ENCODE data around the gene NACC1.

NACC1 gene

GRCh38 chr19:13117772-13118423, at the start of gene NACC1:
NACC1 (plus strand) TSS chr19:13118264; CDS start chr19:13135208, 16,944 bp downstream.
- in situ Hi-C loops (cut with HindIII; ENCODE audit: low sequenced_read_pairs): no loop called here

DNA sequence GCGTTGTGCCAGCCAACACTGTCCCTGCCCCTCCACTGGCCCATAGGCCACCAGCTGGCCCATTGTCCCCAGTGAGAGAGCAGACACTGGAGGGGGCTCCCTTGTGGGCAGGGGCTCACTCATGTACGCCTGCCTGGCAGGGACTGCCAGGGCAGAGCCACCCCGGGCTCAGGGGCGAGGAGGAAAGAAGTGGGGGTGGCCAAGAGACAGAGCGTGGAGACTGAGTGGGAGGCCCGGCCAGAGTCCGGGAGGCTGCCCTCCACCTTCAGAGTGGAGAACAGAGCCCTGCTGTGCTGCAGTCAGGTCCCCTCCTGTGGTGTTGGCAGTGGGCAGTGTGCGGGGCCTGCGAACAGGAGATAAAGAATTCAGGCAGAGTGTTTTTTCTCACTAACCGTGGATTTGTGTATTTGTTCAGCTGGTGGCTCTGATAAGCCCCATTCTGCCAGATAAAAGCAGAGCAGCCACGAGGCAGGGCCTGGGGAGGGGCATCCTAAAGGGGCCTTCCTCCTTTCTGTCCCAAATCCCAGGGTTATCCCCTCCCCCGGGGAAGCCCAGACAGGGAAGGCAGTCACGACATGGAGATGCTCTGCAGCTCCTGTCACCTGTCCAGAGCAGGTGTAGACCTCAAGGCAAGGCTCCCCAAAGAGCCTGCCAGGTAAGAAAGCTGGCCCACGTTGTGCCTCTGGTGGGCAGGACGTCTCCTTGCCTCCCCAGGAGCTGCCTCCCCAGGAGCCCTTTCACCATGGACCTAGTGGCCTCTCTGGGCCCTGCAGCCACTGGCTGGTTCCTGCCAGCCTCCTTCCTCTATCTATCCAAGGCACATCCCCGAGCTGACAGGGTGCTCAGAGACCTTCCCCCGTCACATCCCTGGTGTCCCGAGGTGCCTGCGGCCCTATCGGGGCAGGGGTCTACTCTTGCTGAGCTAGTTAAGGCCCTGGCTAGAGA, 48.4 kb upstream of the NACC1 start:
- in situ Hi-C loops (cut with HindIII; ENCODE audit: low sequenced_read_pairs): no loop called here

GRCh38 chr19:13070425-13071140, 47.5 kb upstream of the NACC1 start:
- in situ Hi-C loops (cut with HindIII; ENCODE audit: low sequenced_read_pairs): no loop called here

GRCh38 chr19:13071444-13072187, 46.4 kb upstream of the NACC1 start:
- in situ Hi-C loops (cut with HindIII; ENCODE audit: low sequenced_read_pairs): no loop called here

GRCh38 chr19:13072188-13072908, 45.7 kb upstream of the NACC1 start:
- in situ Hi-C loops (cut with HindIII; ENCODE audit: low sequenced_read_pairs): no loop called here

DNA sequence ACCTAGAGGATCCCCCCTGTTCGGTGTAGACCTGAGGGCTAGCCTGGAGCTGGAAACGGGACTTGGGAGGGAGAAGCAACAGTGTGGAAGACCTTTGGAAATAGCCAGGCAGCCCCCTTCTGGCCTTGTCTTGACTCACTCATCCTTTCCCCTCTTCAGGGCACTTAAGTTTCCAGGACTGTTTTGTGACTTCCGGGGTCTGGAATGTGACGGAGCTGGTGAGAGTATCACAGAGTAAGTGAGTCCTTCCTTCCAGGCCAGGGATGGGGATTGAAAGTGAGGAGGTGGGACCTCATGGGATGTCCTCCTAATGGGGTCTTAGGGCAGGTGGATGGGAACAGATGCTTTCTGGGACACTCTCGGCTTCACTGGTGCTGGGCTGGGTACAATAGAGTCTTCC, 44.8 kb upstream of the NACC1 start:
- in situ Hi-C loops (cut with HindIII; ENCODE audit: low sequenced_read_pairs): no loop called here

DNA sequence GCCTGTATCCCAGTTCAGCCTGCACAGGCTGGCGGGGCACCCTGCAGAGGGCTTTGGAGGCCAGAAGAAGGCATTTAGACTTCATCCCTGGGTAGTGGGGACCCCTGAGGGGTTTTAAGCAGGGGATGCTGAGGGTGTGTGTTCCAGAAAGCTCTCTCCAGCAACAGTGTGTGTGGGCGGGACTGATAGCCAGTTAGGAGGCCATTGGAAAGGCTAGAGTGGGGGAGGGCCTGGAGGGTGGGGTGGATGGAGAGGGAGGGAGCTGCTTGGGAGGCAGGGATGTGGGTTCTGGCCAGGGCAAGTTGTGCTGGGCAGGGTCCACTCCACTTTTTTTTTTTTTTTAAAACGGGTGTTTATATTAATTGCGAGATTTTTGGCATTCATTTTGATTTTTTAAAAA, 43.7 kb upstream of the NACC1 start:
- in situ Hi-C loops (cut with HindIII; ENCODE audit: low sequenced_read_pairs): no loop called here

GRCh38 chr19:13076320-13076719, 41.7 kb upstream of the NACC1 start:
- in situ Hi-C loops (cut with HindIII; ENCODE audit: low sequenced_read_pairs): no loop called here

- in situ Hi-C loops (cut with HindIII; ENCODE audit: low sequenced_read_pairs): no loop called here
Measured at GRCh38 chr19:13076787-13077186, 41.3 kb upstream of the NACC1 start.

DNA sequence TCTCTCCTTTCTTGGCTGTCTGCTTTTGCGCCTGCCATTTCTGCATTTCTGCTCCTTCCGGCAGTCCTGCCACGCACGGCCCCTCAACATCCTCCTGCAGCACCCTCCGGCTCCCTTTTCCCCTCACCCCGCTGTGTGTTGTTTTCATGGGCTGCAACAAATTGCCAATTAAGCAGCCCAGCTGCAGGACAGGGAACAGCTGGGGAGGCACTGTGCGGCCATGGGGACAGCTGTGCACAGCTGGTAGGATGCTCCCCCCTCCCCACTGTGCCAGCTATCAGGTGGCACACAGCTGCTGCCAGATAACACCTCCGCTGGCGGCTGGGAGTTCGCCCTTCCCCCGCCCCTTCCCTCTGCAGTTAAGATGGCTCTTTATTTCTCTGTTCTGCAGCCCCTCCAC, 40.8 kb upstream of the NACC1 start:
- in situ Hi-C loops (cut with HindIII; ENCODE audit: low sequenced_read_pairs): no loop called here

DNA sequence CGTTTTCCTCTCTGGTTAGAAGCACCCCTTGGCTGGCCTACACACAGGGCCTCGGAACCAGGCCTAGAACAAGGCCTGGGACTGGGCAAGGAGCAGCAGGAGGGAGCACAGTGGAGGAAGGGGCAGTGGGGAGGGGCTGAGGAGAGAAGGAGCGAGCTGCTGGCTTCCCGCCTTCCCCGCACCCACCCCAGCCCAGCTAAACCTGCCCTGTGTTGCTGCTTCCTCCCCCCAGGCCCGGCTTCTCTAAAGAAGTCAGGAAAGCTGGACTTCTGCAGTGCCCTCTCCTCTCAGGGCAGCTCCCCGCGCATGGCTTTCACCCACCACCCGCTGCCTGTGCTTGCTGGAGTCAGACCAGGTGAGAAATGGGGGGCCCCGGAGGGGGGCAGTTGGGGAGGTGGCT, 39.7 kb upstream of the NACC1 start:
- in situ Hi-C loops (cut with HindIII; ENCODE audit: low sequenced_read_pairs): no loop called here

- in situ Hi-C loops (cut with HindIII; ENCODE audit: low sequenced_read_pairs): no loop called here
Measured at GRCh38 chr19:13078897-13079541, 39.0 kb upstream of the NACC1 start.

DNA sequence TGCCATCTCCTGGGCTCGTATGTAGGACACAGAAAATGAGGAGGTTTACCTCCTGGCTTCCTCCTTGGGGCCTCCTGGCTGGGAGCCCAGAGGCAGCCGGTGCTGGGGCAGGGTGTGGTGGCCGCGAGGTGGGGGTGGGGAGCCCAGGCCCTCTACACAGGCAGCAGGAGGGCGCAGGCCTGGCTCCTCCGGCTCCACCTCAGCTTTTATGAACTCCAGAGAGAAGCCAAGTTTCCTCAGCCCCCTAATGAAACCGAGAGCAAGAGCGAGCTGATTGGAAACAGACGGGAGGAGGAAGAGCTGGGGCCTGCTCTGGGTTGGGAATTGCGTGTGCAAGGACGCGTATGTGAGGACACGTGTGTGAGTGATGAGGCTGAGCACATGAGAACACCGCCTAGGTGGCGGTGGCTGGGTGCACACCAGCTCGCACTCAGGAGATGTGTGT, 38.5 kb upstream of the NACC1 start:
- in situ Hi-C loops (cut with HindIII; ENCODE audit: low sequenced_read_pairs): no loop called here

DNA sequence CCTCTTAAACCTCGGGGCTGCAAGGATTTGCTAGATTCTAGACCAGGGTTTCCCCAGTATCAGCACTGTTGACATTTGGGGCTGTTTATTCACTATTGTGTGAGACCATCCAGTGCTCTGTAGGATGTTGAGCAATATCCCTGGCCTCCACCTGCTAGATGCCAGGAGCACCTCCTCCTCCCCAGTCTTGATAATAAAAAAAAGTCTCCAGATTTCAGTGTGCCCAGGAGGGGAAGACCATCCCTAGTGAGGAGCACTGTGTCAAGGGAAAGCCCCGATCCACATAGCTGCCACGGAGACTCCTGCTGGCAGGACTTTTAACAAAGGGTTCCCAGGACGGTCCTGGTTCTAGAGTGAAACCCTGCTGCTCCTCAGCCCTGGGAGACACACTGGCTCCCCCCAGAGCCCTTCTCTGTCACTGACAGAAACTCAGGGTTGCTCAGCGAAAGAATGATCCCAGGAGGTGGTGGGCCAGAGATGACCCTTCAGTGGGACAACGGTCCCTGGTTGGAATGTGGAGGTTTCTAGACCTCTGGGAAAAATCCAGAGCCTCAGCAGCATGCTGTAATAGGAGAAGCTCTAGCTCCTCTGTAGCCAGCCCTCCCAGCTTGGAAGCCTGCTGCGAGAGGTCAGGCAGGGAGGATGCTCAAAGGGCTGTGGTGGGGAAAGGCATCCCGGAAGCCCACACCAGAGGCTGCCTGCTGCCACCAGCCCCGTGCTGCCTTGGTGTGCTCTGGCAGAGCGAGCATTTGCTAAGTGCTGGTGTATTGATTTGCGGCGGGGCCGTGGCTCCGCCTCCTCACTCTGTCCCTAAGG, 35.7 kb upstream of the NACC1 start:
- in situ Hi-C loops (cut with HindIII; ENCODE audit: low sequenced_read_pairs): loop anchor here (5.0 kb wide), 1 partner anchor 45 kb away; no protein-coding TSS in a partner anchor

DNA sequence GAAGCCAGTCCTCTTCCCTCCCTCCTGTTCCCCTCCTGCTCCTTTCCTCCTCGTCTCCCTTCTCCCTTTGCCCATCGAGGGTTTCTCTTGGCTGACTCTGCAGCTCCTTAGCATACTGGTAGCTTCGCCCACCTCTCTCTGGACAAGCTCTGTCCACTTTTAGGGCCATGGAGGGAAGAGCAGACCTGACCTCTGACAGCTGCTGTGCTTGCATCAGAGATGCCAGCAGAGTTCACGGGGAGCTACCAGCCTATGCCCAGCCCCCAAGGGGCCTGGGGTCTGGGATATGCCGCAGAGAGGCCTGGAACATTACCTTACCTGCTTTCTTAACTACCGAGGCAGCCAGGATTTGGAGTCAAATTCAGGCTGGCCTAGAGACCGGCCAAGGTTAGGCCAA, 35.1 kb upstream of the NACC1 start:
- in situ Hi-C loops (cut with HindIII; ENCODE audit: low sequenced_read_pairs): loop anchor here (5.0 kb wide), 1 partner anchor 46 kb away; no protein-coding TSS in a partner anchor

DNA sequence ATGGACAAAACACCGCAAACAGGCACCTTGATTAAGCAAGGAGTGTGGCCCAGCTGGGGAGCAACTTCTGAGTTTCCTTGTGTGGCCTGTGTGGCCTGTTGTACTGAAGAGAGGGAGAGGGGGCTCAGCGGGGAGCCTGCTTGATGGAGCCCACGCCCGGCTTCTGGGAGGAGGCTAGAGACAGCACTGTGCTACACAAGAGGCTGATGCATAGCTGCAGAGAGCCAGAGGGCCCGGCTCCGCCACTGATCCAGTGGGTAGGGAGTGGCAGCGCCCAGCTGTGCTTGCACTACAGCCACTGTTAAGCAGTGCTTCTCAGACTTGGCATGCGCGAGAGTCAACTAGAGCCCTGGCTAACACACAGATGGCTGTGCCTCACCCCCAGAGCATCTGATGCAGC, 34.4 kb upstream of the NACC1 start:
- in situ Hi-C loops (cut with HindIII; ENCODE audit: low sequenced_read_pairs): loop anchor here (5.0 kb wide), 1 partner anchor 46 kb away; no protein-coding TSS in a partner anchor

DNA sequence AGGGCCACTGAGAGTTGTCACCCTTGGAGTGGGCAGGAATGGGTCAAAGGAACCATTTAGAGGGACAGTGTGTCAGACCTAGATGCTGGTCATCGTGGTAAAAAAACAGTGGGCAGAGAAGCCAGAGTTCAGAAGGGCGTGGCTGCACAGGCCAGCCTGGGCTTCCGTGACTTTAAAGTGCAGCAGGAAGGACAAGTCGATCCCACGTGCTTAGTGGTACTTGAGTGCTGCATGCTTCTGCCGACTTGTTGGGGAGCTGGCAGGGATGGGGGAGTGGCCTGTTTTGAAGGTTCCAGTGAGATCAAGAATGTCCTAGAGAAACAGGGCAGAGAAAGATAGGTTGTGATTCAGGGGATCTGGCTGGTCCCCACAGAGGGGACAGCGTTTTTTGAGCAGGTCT, 32.4 kb upstream of the NACC1 start:
- in situ Hi-C loops (cut with HindIII; ENCODE audit: low sequenced_read_pairs): no loop called here

GRCh38 chr19:13086341-13086740, 31.7 kb upstream of the NACC1 start:
- in situ Hi-C loops (cut with HindIII; ENCODE audit: low sequenced_read_pairs): no loop called here

- in situ Hi-C loops (cut with HindIII; ENCODE audit: low sequenced_read_pairs): no loop called here
Measured at GRCh38 chr19:13087295-13087694, 30.8 kb upstream of the NACC1 start.
